Superior temporal gyrus (tissue), 1 donor: Measurements from ENCODE around the gene ZNF582.
"Not testable (repeated sequence)": the region's sequence is repeated elsewhere in the genome, so short reads cannot be mapped to it uniquely, and the experiment has no call there.

Experiments used
- DNase-seq: peaks from one replicate; pipeline ENCODE4 v3.0.0-alpha.2; 2016; ENCODE audit errors: extremely low spot score

Gene ZNF582

DNA sequence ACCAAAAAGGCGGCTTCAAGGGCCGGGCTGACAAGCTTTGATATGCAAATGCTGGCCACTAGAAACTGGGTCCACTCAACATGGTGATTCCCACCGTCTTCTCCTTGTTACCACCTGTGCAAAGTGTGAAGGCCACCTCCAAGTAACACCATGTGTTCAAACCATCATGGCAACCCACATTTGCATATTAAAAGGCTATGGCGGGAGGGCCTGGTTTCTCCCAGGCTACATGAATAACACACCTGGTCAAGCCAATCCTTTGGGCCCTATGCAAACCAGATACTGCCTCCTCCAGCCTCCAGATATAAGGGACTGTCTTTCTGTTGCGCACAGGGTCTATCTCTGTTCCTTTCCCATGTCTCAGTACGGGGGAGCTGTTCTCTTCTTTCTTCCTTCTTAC lies 42.1 kb downstream of the ZNF582 start:
- DNase-seq: no peak

GRCh38 chr19:56350416-56351045 lies 42.8 kb downstream of the ZNF582 start:
- peak; percentile 18 for DNase-seq

DNA sequence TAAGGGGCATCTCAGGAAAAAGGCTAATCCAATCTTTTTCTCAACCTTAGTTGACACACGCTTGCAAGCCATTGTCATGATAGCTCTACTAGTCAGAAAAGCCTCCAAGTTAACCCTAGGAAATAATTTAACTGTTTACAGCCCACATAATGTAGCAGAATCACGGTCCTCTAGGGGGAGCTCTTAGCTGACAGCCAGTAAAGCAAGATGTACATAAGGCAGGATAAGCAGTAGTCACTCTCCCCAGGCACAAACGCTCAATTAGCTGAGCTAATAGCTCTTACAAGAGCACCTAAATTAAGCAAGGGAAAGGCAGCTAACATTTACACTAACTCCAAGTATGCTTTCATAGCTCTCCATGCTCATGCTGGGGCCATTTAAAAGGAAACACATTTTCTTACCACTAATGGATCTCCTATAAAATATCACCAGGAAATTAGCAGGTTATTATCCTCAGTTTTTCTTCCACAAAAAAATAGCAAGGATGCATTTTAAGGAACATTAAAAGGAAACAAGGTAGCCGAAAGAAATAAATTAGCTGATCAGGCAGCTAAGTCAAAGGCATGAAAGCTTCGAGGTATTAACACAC lies 45.0 kb downstream of the ZNF582 start:
- DNase-seq: no peak

DNA sequence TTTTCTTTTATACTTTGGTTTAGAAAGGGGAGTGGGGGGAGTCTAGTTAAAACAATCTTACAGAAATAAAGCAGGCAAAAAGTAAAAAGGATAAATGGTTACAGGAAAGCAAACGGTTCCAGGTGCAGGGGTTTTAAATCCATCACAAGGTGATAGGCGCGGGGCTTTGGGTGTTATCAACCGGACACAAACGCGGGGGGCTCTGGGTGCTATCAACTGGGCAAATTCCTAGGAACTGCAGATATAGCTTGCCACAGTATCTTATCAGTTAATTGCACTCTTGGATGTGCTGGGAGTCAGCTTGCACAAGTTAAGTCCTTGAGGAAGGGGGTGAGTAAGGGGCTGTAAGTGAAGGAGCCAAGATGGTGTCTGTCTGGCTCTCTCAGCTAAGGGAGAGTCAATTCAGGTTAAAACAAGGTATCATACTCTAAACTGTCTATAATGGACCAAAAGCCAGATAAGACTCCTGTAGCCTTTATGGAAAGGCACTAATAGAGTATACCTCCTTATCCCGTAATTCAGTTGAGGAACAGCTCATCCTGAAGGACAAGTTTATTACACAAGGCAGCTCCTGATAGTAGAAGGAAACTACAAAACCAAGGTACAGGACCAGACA lies 46.1 kb downstream of the ZNF582 start:
- DNase-seq: no peak

DNA sequence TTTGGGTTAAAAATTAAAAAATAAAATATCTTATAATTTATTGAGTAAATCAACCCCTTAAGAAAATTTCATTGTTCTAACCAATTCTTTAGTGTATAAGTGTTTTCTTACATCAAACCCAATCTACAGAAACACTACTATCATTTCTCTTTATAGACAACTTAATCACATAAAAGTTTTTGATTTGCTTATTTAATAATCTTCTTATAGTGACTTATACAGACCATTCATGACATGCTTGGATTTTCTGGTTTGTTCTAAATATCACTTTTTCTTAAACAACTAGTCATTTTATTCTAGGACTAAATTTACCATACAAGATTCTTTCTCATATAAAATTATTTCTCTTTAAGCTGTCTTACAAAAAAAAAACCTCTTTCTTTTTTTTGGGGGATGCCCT lies 51.4 kb downstream of the ZNF582 start:
- no peak for DNase-seq

- not testable (repeated sequence) for DNase-seq
Measured at GRCh38 chr19:56339031-56339430, 54.3 kb downstream of the ZNF582 start.

DNA sequence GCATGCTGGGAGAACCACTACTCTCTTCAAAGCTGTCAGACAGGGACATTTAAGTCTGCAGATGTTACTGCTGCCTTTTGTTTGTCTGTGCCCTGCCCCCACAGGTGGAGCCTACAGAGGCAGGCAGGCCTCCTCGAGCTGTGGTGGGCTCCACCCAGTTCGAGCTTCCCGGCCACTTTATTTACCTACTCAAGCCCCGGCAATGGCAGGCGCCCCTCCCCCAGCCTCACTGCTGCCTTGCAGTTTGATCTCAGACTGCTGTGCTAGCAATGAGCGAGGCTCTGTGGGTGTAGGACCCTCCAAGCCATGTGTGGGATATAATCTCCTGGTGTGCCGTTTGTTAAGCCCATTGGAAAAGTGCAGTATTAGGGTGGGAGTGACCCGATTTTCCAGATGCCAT lies 56.3 kb downstream of the ZNF582 start:
- not testable (repeated sequence) for DNase-seq

GRCh38 chr19:56335371-56335770 lies 58.0 kb downstream of the ZNF582 start:
- DNase-seq: not testable (repeated sequence)

DNA sequence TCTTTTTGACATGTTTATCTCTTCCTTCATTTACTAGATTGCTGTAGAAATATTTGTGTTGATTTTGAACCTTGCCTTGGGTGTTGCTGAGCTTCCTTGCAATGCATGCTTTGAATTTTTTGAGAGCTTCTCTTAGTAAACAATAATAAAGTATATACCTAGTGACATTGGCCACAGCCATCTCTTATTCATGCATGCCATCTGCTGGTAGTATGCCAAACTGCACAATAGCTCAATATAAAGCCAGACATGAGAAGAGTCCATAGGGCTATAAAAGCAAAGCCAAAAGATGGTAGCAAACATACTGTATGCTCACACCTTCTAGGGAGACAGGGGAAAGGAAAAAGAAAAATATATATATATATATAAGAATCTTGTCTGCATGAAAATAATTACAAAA lies 59.8 kb downstream of the ZNF582 start:
- DNase-seq: no peak
